SK-N-SH (cell line): ENCODE results near the gene IGF2BP3. TPM values are rescaled to one million over a fixed set of nuclear protein-coding genes. Genes with fewer than 3 reads are reported as not detected.

Experiments used
- CTCF ChIA-PET: fragments of 300-600, 350-600 bp; formaldehyde crosslinking; extraction: SDS; loops from one replicate; lab custom pipeline; 2021; lab: Yijun Ruan, JAX
- POLR2A ChIA-PET: fragments of 350-600 bp; sonication (Branson Sonifier 250); formaldehyde crosslinking; extraction: SDS; loops from one replicate; lab custom pipeline; 2020; ENCODE audit warnings: antibody characterized with exemption, inconsistent platforms; lab: Yijun Ruan, JAX
- DNase-seq: peaks from one replicate; pipeline ENCODE4 v3.0.0; 2012
- H2AFZ ChIP-seq: fragments of 200-600 bp; sonication (generic); 2 replicates; pipeline ENCODE4 v1.8.1; 2016; ENCODE audit warnings: antibody characterized with exemption, mild to moderate bottlenecking, low read depth
- H3F3A ChIP-seq: fragments of 200-600 bp; sonication (generic); replicated peaks from 2 replicates; pipeline ENCODE3; 2016; ENCODE audit warnings: antibody characterized with exemption, mild to moderate bottlenecking; ENCODE audit not compliant: insufficient read depth
- H3K27ac ChIP-seq, 2 experiments: fragments of 200-500 bp in 1 of 2; fragments of 200-600 bp in 1 of 2; sonication (Bioruptor generic) in 1 of 2; sonication (generic), shearing (Covaris generic) in 1 of 2; 2 replicates each; pipeline versions ENCODE4 v1.5.1 to v1.6.1; 2014 to 2016; ENCODE audit warnings: low read depth in 2 of 2, inconsistent platforms in 1 of 2, low read length in 1 of 2, mild to moderate bottlenecking in 1 of 2, mixed read lengths in 1 of 2
- H3K27me3 ChIP-seq: fragments of 200-600 bp; sonication (generic), shearing (Covaris generic); 2 replicates; pipeline ENCODE4 v1.6.1; 2016; ENCODE audit warnings: mixed run types; ENCODE audit not compliant: insufficient read depth
- H3K36me3 ChIP-seq, 2 experiments: fragments of 200-500 bp in 1 of 2; fragments of 200-600 bp in 1 of 2; sonication (Bioruptor generic) in 1 of 2; sonication (generic) in 1 of 2; replicated peaks in 1 of 2; 2 replicates each; pipeline versions ENCODE3 to v1.5.1; 2014 to 2016; ENCODE audit warnings: low read length in 1 of 2, mild to moderate bottlenecking in 1 of 2; ENCODE audit not compliant: insufficient read depth in 2 of 2, control insufficient read depth in 1 of 2
- H3K4me1 ChIP-seq, 2 experiments: fragments of 200-500 bp in 1 of 2; fragments of 200-600 bp in 1 of 2; sonication (Bioruptor generic) in 1 of 2; sonication (generic), shearing (Covaris generic) in 1 of 2; 2 replicates each; pipeline versions ENCODE4 v1.5.1 to v1.6.1; 2014 to 2016; ENCODE audit warnings: low read depth in 1 of 2, low read length in 1 of 2, mixed run types in 1 of 2; ENCODE audit not compliant: insufficient read depth in 2 of 2, control insufficient read depth in 1 of 2
- H3K4me2 ChIP-seq: fragments of 200-600 bp; sonication (generic), shearing (Covaris generic); 2 replicates; pipeline ENCODE4 v1.6.1; 2017; ENCODE audit warnings: mixed run types
- H3K4me3 ChIP-seq, 2 experiments: fragments of 200-500 bp in 1 of 2; fragments of 200-600 bp in 1 of 2; sonication (Bioruptor generic) in 1 of 2; sonication (generic), shearing (Covaris generic) in 1 of 2; 2 replicates each; pipeline versions ENCODE4 v1.5.1 to v1.8.1; 2014 to 2016; ENCODE audit warnings: low read depth in 2 of 2, inconsistent platforms in 1 of 2, low read length in 1 of 2, mild to moderate bottlenecking in 1 of 2, mixed read lengths in 1 of 2, moderate library complexity in 1 of 2
- H3K79me2 ChIP-seq: fragments of 200-600 bp; sonication (generic); 2 replicates; pipeline ENCODE4 v1.8.1; 2017; ENCODE audit warnings: mild to moderate bottlenecking; ENCODE audit not compliant: insufficient read depth
- H3K9ac ChIP-seq: fragments of 200-600 bp; sonication (generic); 2 replicates; pipeline ENCODE4 v1.6.1; 2017; ENCODE audit warnings: mixed run types
- H3K9me2 ChIP-seq: fragments of 200-600 bp; sonication (generic); 2 replicates; pipeline ENCODE4 v1.6.1; 2017; ENCODE audit warnings: mixed run types
- H3K9me3 ChIP-seq: fragments of 200-600 bp; sonication (generic); 2 replicates; pipeline ENCODE4 v1.6.1; 2017; ENCODE audit warnings: mixed run types, mild to moderate bottlenecking, moderate library complexity
- H4K20me1 ChIP-seq: fragments of 200-600 bp; sonication (generic); 2 replicates; pipeline ENCODE4 v1.6.1; 2017; ENCODE audit warnings: mild to moderate bottlenecking, mixed run types; ENCODE audit not compliant: insufficient read depth
- CTCF ChIP-seq: fragments of 200-600 bp; sonication (generic); IDR thresholded peaks from 2 replicates; pipeline ENCODE4 v1.6.1; 2017; ENCODE audit warnings: antibody characterized with exemption, mild to moderate bottlenecking, moderate library complexity
- EP300 ChIP-seq, 2 experiments: IDR thresholded peaks; 2 replicates each; pipeline versions ENCODE4 v1.4.0 to v1.6.1; 2012; ENCODE audit warnings: borderline replicate concordance in 1 of 2, low read depth in 1 of 2, low read length in 1 of 2
- FOXJ3 ChIP-seq: sonication (generic); formaldehyde crosslinking; IDR thresholded peaks from 2 replicates; pipeline ENCODE4 v1.5.1; 2020; ENCODE audit warnings: mild to moderate bottlenecking, missing genetic modification reagents
- FOXM1 ChIP-seq: IDR thresholded peaks from 2 replicates; pipeline ENCODE4 v1.4.0; 2012; ENCODE audit warnings: low read depth, mild to moderate bottlenecking
- JUND ChIP-seq: IDR thresholded peaks from 2 replicates; pipeline ENCODE4 v1.4.0; 2012
- MAX ChIP-seq: IDR thresholded peaks from 2 replicates; pipeline ENCODE4 v1.4.0; 2012; ENCODE audit warnings: low read depth
- MEF2A ChIP-seq: IDR thresholded peaks from 2 replicates; pipeline ENCODE4 v1.4.0; 2012; ENCODE audit warnings: low read depth, borderline replicate concordance
- MXI1 ChIP-seq: IDR thresholded peaks from 2 replicates; pipeline ENCODE4 v1.6.1; 2012; ENCODE audit warnings: mild to moderate bottlenecking, low read depth, low read length, improper control_type of control experiment
- NFIC ChIP-seq: IDR thresholded peaks from 2 replicates; pipeline ENCODE4 v1.4.0; 2012; ENCODE audit warnings: borderline replicate concordance
- POLR2AphosphoS5 ChIP-seq: IDR thresholded peaks from 2 replicates; pipeline ENCODE4 v1.6.1; 2012; ENCODE audit warnings: low read depth, low read length
- RCOR1 ChIP-seq: fragments of 150-350 bp; IDR thresholded peaks from 2 replicates; pipeline ENCODE4 v1.6.1; 2017; ENCODE audit warnings: antibody characterized with exemption, low read length
- RFX5 ChIP-seq: IDR thresholded peaks from 2 replicates; pipeline ENCODE4 v1.6.1; 2012; ENCODE audit warnings: mild to moderate bottlenecking, improper control_type of control experiment, low read length
- RXRA ChIP-seq: IDR thresholded peaks from 2 replicates; pipeline ENCODE4 v1.4.0; 2012; ENCODE audit warnings: low read depth, mild to moderate bottlenecking, borderline replicate concordance
- SIN3A ChIP-seq: IDR thresholded peaks from 2 replicates; pipeline ENCODE4 v1.6.1; 2012; ENCODE audit warnings: low read depth, mild to moderate bottlenecking, low read length, moderate library complexity, borderline replicate concordance
- SMC3 ChIP-seq: IDR thresholded peaks from 2 replicates; pipeline ENCODE4 v1.6.1; 2012; ENCODE audit warnings: low read depth, low read length, improper control_type of control experiment
- TAF1 ChIP-seq: IDR thresholded peaks from 2 replicates; pipeline ENCODE4 v1.6.1; 2012; ENCODE audit warnings: low read depth, mild to moderate bottlenecking, low read length, moderate library complexity, borderline replicate concordance
- TCF12 ChIP-seq: IDR thresholded peaks from 2 replicates; pipeline ENCODE4 v1.4.0; 2012
- TEAD4 ChIP-seq: IDR thresholded peaks from 2 replicates; pipeline ENCODE4 v1.4.0; 2012; ENCODE audit warnings: mild to moderate bottlenecking, borderline replicate concordance; ENCODE audit not compliant: insufficient read depth
- YY1 ChIP-seq: IDR thresholded peaks from 2 replicates; pipeline ENCODE4 v1.4.0; 2012; ENCODE audit warnings: low read depth, mild to moderate bottlenecking
- WGBS: methylation state at CpG from one replicate; pipeline ENCODE4 v1.1.6; 2017; ENCODE audit warnings: low lambda C conversion rate; 5-methylcytosine and 5-hydroxymethylcytosine counted together
- polyA plus RNA-seq, 3 experiments: library from polyadenylated mRNA; depleted of rRNA; stranded (reverse); fragments of >200 nt; gene quantifications; 2 replicates each; pipeline ENCODE4 v1.2.3, GENCODE V29; 2012
- TF ChIP-seq, protein P1 (sequence below): fragments of 150-350 bp; IDR thresholded peaks from 2 replicates; pipeline ENCODE4 v1.6.1; 2017; ENCODE audit warnings: antibody characterized with exemption, low read length, low read depth, borderline replicate concordance

IGF2BP3 gene
- polyA plus RNA-seq, 1 of the 3 experiments (the other 2 are of a cell fraction): 34.4 TPM

DNA sequence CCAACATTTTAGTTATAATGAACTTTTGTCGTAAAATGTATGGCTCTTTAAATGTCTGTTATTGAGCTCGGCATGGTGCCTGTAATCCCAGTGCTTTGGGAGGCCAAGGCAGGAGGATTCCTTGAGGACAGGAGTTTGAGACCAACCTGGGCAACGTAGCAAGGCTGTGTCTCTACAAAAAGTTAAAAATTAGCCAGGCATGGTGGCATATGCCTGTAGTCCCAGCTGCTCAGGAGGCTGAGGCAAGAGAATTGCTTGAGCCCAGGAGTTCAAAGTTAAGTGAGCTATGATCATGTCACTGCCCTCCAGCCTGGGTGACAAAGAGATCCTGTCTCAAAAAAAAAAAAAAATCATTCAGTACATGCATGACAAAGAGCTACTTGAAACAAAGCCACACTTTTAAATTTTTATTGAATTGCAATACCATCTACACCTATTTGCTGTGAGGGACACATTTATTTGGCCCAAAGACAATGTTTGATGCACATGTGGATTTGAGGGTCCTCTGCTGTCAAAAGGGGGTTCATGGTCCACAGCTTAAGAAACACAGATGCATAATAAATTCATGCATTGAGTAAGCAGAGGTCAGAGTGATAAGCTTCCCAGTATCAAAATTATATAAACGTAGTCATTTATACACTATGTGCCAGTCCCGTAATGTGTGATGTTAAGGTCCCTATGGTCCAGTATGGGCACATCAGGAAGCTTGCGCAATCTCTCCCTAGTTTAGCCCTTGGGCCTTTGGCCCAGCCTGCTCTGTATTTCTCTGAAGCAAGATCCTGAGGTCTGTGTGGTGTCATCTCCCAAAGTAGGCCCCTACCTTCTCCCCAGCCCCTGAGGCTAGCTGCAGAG is 175.5 kb downstream of the IGF2BP3 start:
- H3K79me2 ChIP-seq: peaks cover 7% of the 10 kb centered on the region
- no peak overlapping the region for H3K4me2 ChIP-seq
- H3K9me3 ChIP-seq: no peaks in the 10 kb centered on the region
- H3K27me3 ChIP-seq: no peaks in the 10 kb centered on the region
- no peaks in the 10 kb centered on the region; the same call in 1 of the 2 replicates for H4K20me1 ChIP-seq
- no peak overlapping the region for H3K4me3 ChIP-seq
- H3K4me1 ChIP-seq: peaks cover 8 to 12% of the 10 kb centered on the region in 2 experiments; a peak in 2 of 4 replicates
- H3K9me2 ChIP-seq: no peaks in the 10 kb centered on the region
- CTCF ChIA-PET: interaction anchor here (1.0 to 9.9 kb wide), 10 partner anchors 16 to 250 kb away, joined by 3 to 69 read pairs (median 4); no protein-coding TSS in a partner anchor
- 92% methylated on average over 6 of the region's 6 CpGs for WGBS
- peaks cover 11% of the 10 kb centered on the region for H3F3A ChIP-seq
- H3K36me3 ChIP-seq: no peaks in the 10 kb centered on the region
- H3K9ac ChIP-seq: no peak overlapping the region
- DNase-seq: no peak
- POLR2A ChIA-PET: interaction anchor here (0.6 kb wide), 2 partner anchors 9 to 17 kb away, joined by 3 to 4 read pairs; no protein-coding TSS in a partner anchor
- no peak overlapping the region; a peak in 1 of 4 replicates for H3K27ac ChIP-seq
- peak overlapping the region; percentile 14; the same call in 1 of the 2 replicates for H2AFZ ChIP-seq
- no peak for TF ChIP-seq SMC3
- no peak for TF ChIP-seq RXRA
- TF ChIP-seq NFIC: no peak
- no peak for TF ChIP-seq YY1
- no peak for TF ChIP-seq CTCF
- no peak for TF ChIP-seq RCOR1
- no peak for TF ChIP-seq SIN3A
- TF ChIP-seq TCF12: no peak
- no peak for TF ChIP-seq TAF1
- TF ChIP-seq EP300 (IDR thresholded peaks at IDR 0.05; ENCODE audit: borderline replicate concordance in 1 of 2, low read depth in 1 of 2, low read length in 1 of 2): no peak
- TF ChIP-seq FOXJ3 (CRISPR knock-in tag): no peak
- TF ChIP-seq MAX: no peak
- no peak for TF ChIP-seq MXI1
- TF ChIP-seq, protein P1, sequence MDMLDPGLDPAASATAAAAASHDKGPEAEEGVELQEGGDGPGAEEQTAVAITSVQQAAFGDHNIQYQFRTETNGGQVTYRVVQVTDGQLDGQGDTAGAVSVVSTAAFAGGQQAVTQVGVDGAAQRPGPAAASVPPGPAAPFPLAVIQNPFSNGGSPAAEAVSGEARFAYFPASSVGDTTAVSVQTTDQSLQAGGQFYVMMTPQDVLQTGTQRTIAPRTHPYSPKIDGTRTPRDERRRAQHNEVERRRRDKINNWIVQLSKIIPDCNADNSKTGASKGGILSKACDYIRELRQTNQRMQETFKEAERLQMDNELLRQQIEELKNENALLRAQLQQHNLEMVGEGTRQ: no peak
- TF ChIP-seq TEAD4: no peak
- TF ChIP-seq RFX5: no peak
- no peak for TF ChIP-seq FOXM1
- no peak for TF ChIP-seq POLR2AphosphoS5
- no peak for TF ChIP-seq MEF2A
- TF ChIP-seq JUND: no peak
